Measurements from ENCODE around the gene ERP29.
"Not testable (repeated sequence)": the region's sequence is repeated elsewhere in the genome, so short reads cannot be mapped to it uniquely, and the experiment has no call there.

The ERP29 gene

GRCh38 chr12:112001576-112001975 is 11.7 kb upstream of the ERP29 start:
- DNase-seq (ENCODE audit: low read depth in 2 of 2): no peak

- no peak for DNase-seq (ENCODE audit: low read depth in 2 of 2)
These were observed 9.2 kb upstream of the ERP29 start for GRCh38 chr12:112004041-112004440.

GRCh38 chr12:112005419-112006395 is 7.5 kb upstream of the ERP29 start:
- DNase-seq (ENCODE audit: low read depth in 2 of 2): no peak

GRCh38 chr12:112007945-112008344 is 5.3 kb upstream of the ERP29 start:
- no peak for DNase-seq (ENCODE audit: low read depth in 2 of 2)

GRCh38 chr12:112008918-112009317 is 4.3 kb upstream of the ERP29 start:
- no peak for DNase-seq (ENCODE audit: low read depth in 2 of 2)

GRCh38 chr12:112009596-112009995 is 3.6 kb upstream of the ERP29 start:
- DNase-seq (ENCODE audit: low read depth in 2 of 2): not testable (repeated sequence)

GRCh38 chr12:112010415-112011344 is 2.5 kb upstream of the ERP29 start:
- DNase-seq (ENCODE audit: low read depth in 2 of 2): no peak

GRCh38 chr12:112011685-112012084 is 1.5 kb upstream of the ERP29 start:
- DNase-seq (ENCODE audit: low read depth in 2 of 2): no peak

- DNase-seq (ENCODE audit: low read depth in 2 of 2): peak; percentile 39 to 58
These were observed 576 bp downstream of the ERP29 start for GRCh38 chr12:112013601-112014402.

GRCh38 chr12:112015938-112016337 is 2.7 kb downstream of the ERP29 start:
- no peak for DNase-seq (ENCODE audit: low read depth in 2 of 2)

- no peak for DNase-seq (ENCODE audit: low read depth in 2 of 2)
These were observed 3.8 kb downstream of the ERP29 start for GRCh38 chr12:112017041-112017440.

GRCh38 chr12:112018571-112019237 is 5.5 kb downstream of the ERP29 start:
- DNase-seq (ENCODE audit: low read depth in 2 of 2): no peak

GRCh38 chr12:112020947-112021457 is 7.8 kb downstream of the ERP29 start:
- no peak for DNase-seq (ENCODE audit: low read depth in 2 of 2)

GRCh38 chr12:112022241-112023016 is 9.2 kb downstream of the ERP29 start:
- no peak for DNase-seq (ENCODE audit: low read depth in 2 of 2)

- DNase-seq (ENCODE audit: low read depth in 2 of 2): no peak
These were observed 10.7 kb downstream of the ERP29 start for GRCh38 chr12:112023759-112024396.

GRCh38 chr12:112025808-112026375 is 12.7 kb downstream of the ERP29 start:
- DNase-seq (ENCODE audit: low read depth in 2 of 2): no peak

GRCh38 chr12:112029301-112029700 is 16.1 kb downstream of the ERP29 start:
- DNase-seq (ENCODE audit: low read depth in 2 of 2): no peak

- no peak for DNase-seq (ENCODE audit: low read depth in 2 of 2)
These were observed 18.2 kb downstream of the ERP29 start for GRCh38 chr12:112031472-112031871.

- DNase-seq (ENCODE audit: low read depth in 2 of 2): no peak
These were observed 19.1 kb downstream of the ERP29 start for GRCh38 chr12:112032292-112032691.
